IMR-90 (cell line): Measurements from ENCODE around the gene CCDC146.

Experiments
- CEBPB ChIP-seq: IDR thresholded peaks from 2 replicates; pipeline ENCODE4 v1.6.1; 2012; ENCODE audit warnings: low read depth, low read length, improper control_type of control experiment
- FOS ChIP-seq: fragments of 150-350 bp; IDR thresholded peaks from 2 replicates; pipeline ENCODE4 v1.6.1; 2016; ENCODE audit warnings: low read depth, low read length
- MXI1 ChIP-seq: IDR thresholded peaks from 2 replicates; pipeline ENCODE4 v1.6.1; 2012; ENCODE audit warnings: low read depth, mild to moderate bottlenecking, low read length, moderate library complexity, borderline replicate concordance
- POLR2A ChIP-seq: IDR thresholded peaks from 2 replicates; pipeline ENCODE4 v1.6.1; 2012; ENCODE audit warnings: mild to moderate bottlenecking, low read depth, low read length
- RAD21 ChIP-seq: IDR thresholded peaks from 2 replicates; pipeline ENCODE4 v1.6.1; 2012; ENCODE audit warnings: low read length, improper control_type of control experiment
- SMC3 ChIP-seq: fragments of 150-350 bp; IDR thresholded peaks from 2 replicates; pipeline ENCODE4 v1.6.1; 2016; ENCODE audit warnings: low read depth, mild to moderate bottlenecking, antibody characterized with exemption, low read length, moderate library complexity
- TF ChIP-seq, protein P1 (sequence below): conservative IDR thresholded peaks from 2 replicates; pipeline ENCODE4 v1.5.1; 2012; ENCODE audit warnings: mild to moderate bottlenecking, low read depth, low read length, improper control_type of control experiment

DNA sequence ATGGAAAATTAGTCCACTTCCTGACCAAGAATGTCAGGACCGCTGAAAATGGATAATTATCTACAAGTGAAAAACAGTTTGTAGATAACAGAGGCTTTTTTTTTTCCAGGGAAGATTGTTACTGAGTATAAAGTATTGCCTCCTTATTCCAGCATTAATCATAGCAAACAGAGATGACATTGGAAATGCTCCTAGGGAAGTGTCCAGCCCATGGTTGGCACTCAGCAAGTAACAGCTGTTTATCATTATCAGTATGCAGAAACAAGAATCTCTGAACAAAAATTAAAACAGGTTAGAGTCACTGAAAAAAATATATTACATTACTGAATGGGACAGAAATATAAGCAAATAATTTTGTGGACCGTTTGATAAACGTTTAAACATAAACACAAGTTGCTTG, 62.6 kb downstream of the CCDC146 start:
- no peak for TF ChIP-seq RAD21
- TF ChIP-seq, protein P1, sequence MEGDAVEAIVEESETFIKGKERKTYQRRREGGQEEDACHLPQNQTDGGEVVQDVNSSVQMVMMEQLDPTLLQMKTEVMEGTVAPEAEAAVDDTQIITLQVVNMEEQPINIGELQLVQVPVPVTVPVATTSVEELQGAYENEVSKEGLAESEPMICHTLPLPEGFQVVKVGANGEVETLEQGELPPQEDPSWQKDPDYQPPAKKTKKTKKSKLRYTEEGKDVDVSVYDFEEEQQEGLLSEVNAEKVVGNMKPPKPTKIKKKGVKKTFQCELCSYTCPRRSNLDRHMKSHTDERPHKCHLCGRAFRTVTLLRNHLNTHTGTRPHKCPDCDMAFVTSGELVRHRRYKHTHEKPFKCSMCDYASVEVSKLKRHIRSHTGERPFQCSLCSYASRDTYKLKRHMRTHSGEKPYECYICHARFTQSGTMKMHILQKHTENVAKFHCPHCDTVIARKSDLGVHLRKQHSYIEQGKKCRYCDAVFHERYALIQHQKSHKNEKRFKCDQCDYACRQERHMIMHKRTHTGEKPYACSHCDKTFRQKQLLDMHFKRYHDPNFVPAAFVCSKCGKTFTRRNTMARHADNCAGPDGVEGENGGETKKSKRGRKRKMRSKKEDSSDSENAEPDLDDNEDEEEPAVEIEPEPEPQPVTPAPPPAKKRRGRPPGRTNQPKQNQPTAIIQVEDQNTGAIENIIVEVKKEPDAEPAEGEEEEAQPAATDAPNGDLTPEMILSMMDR: no peak
- no peak for TF ChIP-seq MXI1
- TF ChIP-seq SMC3: no peak
- TF ChIP-seq CEBPB: no peak
- no peak for TF ChIP-seq POLR2A
- TF ChIP-seq FOS: no peak
